Activated naive CD8-positive, alpha-beta T cell (primary cell): ENCODE data around the gene LDAH.
A peak's percentile ranks its signal among the peaks of the same experiment; 100 is the strongest.

Experiments
- H3K27ac Mint-ChIP-seq: one replicate; pipeline ENCODE4 v1.8.0; 2021; ENCODE audit warnings: mixed read lengths
- H3K27me3 Mint-ChIP-seq: one replicate; pipeline ENCODE4 v1.8.0; 2021; ENCODE audit warnings: mixed read lengths
- H3K36me3 Mint-ChIP-seq: one replicate; pipeline ENCODE4 v1.8.0; 2021; ENCODE audit warnings: mixed read lengths
- H3K4me1 Mint-ChIP-seq: one replicate; pipeline ENCODE4 v1.8.0; 2021; ENCODE audit warnings: low read depth, mixed read lengths
- H3K4me3 Mint-ChIP-seq: one replicate; pipeline ENCODE4 v1.8.0; 2021; ENCODE audit warnings: mild to moderate bottlenecking, mixed read lengths
- H3K9me3 Mint-ChIP-seq: one replicate; pipeline ENCODE4 v1.8.0; 2021; ENCODE audit warnings: low read depth, mixed read lengths

The LDAH gene

DNA sequence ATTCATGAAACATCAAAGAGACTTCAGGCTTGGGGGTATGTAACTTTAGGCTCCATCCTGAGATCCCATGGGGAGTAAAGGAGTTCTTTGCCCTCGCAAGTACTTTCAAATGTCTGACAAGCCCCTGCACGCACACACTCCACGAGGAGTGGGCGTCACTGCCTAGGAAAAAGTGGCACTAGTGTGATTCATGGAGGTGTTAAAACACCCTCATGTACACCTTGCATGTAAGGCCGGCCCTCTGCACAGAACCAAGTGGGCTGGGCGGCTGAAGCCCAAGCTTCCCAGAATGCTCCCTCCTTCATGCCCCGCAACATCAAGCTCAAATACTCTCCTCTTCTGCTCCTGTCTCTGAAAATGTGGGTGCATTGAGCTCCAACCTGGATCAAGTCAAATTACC is 179.8 kb downstream of the LDAH start:
- H3K4me1 Mint-ChIP-seq, result peaks cover 2% of the 10 kb centered on the region
- no peaks in the 10 kb centered on the region for H3K27me3 Mint-ChIP-seq
- no peak overlapping the region for H3K27ac Mint-ChIP-seq
- no peak overlapping the region for H3K4me3 Mint-ChIP-seq
- no peaks in the 10 kb centered on the region for H3K36me3 Mint-ChIP-seq
- no peaks in the 10 kb centered on the region for H3K9me3 Mint-ChIP-seq

DNA sequence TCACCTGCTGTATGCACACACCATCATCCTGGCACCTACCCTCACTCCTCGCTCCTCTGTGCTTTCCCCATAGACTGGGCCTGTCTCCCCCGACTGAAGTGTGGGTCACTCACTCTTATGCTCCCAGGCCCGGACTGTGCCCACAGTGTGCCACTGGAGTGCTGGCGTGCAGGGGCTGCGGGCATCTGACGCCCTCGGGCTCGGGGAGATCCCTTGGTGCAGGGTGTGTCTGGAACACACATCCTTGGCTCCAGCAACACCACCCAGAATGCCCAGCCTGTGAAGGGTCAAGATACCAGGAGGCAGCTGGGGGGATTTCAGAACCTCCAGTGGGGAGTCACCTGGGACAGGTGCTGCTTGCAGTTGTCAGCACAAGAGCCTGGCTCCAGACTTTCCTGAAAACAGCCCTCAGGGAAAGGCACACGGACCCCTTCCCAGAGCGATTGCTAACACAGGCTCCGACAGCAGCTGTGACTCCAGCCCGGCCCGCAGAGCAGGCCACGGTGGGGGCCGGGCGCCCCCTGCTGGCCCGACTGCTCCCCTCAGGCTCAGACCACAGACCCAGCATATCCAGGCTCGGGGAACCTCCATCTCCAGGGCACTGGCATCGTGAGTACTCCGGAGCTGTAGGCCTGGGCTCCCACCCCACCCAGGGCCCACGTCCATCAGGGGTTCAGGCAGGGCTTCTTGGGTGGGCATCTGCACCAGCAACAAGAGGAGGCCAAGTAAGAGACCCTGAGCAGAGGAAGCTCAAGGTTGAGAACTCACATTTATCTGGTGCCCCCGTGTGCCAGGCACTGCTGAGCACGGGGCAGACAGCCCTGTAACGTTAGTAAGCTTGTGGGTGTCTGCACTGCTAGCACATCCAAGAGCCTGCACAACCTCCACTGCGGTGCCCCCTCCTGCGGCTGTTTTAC is 180.6 kb downstream of the LDAH start:
- no peak overlapping the region for H3K4me3 Mint-ChIP-seq
- H3K36me3 Mint-ChIP-seq, result no peaks in the 10 kb centered on the region
- H3K4me1 Mint-ChIP-seq, result no peaks in the 10 kb centered on the region
- H3K27me3 Mint-ChIP-seq, result no peaks in the 10 kb centered on the region
- H3K27ac Mint-ChIP-seq, result no peak overlapping the region
- no peaks in the 10 kb centered on the region for H3K9me3 Mint-ChIP-seq

DNA sequence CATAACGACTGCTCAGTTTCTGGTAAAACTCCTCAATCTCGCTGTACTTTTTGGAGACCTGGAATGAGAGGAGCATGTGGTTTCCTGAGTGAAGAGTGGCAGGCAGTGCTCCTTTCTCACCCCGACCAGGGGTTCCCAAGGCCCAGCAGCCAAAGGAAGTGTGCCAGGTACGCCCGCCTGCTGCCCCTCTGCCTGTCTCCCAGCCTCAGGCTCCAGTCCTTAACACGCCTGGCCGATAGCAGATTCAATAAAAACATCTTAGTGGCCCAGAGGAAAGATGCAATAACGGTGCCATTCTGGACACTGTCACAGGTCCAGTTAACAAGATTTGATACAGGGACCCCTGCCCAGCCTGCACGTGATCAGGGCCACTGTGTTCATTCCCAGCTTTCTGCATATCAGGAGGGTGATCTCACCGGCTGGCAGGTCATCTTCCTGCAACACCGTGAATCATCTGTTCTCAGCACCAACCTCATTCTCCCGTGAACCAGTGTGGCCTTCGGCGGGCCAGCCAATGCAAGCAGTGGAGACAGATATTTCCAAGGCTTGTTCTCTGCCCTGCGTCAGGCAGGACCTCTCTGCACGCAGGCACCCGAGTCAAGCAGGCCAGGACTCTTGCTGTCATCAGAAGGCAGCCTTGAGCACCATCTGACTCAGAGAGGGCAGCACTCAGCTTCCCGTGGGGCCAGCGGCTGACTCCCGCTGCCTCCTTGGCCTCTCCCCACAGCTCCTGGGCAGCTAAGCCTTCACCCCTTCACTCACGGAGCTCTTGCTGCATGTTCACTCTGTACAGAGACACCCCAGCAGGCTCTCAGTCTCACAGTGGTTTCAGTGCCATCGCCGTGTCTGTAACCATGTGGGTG is 181.5 kb downstream of the LDAH start:
- Mint-ChIP-seq H3K27ac (no peak overlapping the region), H3K4me3 (no peak overlapping the region), H3K9me3 (no peaks in the 10 kb centered on the region), H3K36me3 (no peaks in the 10 kb centered on the region), H3K27me3 (no peaks in the 10 kb centered on the region), H3K4me1 (no peaks in the 10 kb centered on the region)

DNA sequence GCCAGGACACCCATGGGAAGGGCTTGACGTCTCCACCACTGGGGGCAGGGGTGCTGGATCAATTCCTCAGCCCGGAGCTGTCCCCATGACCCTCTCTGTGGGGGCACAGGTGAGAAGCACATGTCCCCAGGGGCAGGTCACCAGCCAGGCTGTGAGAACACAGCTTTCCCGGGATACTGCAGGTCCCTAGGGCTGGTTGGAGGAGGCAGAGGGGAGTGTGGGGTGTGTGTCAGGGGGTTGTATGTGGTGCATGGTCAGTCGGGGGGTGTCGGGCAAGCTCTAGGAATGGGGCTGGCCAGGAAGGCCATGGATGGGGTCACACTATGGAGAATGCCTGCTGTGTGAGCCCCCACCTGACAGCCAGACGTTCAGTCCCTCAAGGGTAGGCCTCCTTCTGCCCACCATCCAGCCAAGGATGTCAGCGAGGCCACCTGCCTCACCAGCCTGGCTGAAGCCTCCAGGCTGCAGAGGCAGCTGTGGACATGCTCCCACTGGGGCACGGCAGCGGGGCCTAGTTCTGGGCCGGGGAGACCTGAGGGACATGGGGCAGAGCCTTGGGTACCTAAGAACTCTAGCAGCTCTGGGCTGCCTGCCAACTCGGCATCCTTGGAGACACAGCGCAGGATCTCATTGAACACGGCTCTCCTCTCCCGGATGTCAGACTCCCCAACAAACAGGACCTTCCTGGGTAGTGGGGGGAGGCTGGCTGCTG is 182.3 kb downstream of the LDAH start:
- Mint-ChIP-seq H3K27ac (no peak overlapping the region), H3K27me3 (no peaks in the 10 kb centered on the region), H3K4me3 (no peak overlapping the region), H3K4me1 (no peaks in the 10 kb centered on the region), H3K36me3 (no peaks in the 10 kb centered on the region), H3K9me3 (no peaks in the 10 kb centered on the region)

DNA sequence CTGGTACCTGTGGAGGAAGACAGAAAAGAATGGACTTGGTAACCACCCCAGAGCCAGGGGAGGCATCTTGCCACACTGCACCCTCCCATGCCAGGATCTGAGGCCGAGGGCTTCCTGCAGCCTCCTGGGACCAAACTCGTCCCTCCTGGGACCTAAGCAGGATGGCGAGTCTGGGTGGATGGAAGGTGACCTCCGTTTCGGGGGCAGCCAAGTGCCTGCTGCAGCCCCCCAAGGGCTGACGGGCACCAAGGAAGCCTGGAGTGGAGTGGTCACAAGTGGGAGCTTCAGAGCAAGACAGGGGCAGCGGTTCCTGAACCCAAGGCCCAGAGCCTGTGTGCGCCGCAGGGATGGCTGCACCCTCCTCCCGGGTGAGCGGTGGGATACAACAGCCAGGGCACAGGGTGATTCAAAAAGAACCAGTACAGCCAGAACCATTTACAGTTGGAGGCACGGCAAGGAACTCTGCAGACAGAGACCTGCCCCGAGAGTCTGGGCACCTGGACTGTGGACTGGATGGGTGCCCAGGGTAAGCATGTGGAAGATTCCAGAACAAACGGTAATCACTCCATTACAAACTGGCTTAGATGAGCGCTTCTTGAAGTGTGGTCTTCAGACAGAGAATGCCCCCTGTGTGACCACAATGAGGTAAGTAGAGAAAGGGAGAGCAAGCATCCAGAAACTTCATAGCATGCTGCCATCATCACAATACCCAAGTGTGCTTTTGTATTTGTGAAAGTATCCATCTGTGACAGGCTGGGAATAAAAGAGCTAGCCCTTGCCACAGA is 184.1 kb downstream of the LDAH start:
- Mint-ChIP-seq H3K27ac (no peak overlapping the region), H3K36me3 (no peaks in the 10 kb centered on the region), H3K27me3 (no peaks in the 10 kb centered on the region), H3K9me3 (no peaks in the 10 kb centered on the region), H3K4me3 (no peak overlapping the region), H3K4me1 (no peaks in the 10 kb centered on the region)

DNA sequence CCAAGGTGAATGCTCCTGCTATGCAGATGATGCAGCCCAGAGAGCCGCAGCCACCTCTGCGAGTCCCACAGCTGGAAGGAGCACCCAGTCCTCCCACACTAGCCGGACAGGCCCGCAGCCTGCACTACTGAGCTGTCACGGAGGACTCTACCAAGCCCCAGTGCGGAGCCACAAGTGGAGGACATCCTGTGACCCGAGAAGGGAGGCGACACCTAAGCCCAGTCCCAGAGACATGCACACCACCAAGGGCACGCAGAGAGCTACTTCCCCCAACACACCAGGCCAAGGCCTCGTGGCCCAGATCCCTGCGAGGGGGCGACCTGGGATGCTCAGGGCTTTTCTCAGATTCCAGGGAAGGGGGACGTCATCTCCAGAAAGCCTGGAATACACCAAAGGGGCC is 184.9 kb downstream of the LDAH start:
- Mint-ChIP-seq H3K27me3 (no peaks in the 10 kb centered on the region), H3K36me3 (no peaks in the 10 kb centered on the region), H3K4me3 (no peak overlapping the region), H3K4me1 (no peaks in the 10 kb centered on the region), H3K27ac (no peak overlapping the region), H3K9me3 (no peaks in the 10 kb centered on the region)

DNA sequence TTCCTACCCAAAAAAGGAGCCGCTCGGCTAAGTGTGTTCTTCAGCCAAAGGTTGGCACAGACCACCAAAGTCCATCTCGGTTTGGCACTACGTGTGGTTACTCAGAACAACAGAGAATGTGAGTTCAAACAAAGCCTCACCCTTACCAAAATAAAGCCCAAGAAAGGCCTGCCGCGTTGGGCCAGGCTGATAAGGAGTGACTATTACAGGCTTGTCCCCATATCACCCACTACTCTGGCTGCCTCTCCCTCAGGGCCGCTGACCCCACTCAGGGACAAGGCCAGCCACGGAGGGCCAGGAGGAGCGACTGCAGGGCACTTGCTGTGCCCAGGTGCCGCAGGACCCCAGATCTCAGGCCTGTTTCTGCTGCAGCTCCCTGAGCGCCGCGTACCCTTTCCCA is 185.8 kb downstream of the LDAH start:
- Mint-ChIP-seq H3K36me3 (no peaks in the 10 kb centered on the region), H3K4me1 (no peaks in the 10 kb centered on the region), H3K27me3 (no peaks in the 10 kb centered on the region), H3K9me3 (no peaks in the 10 kb centered on the region), H3K4me3 (no peak overlapping the region), H3K27ac (no peak overlapping the region)

DNA sequence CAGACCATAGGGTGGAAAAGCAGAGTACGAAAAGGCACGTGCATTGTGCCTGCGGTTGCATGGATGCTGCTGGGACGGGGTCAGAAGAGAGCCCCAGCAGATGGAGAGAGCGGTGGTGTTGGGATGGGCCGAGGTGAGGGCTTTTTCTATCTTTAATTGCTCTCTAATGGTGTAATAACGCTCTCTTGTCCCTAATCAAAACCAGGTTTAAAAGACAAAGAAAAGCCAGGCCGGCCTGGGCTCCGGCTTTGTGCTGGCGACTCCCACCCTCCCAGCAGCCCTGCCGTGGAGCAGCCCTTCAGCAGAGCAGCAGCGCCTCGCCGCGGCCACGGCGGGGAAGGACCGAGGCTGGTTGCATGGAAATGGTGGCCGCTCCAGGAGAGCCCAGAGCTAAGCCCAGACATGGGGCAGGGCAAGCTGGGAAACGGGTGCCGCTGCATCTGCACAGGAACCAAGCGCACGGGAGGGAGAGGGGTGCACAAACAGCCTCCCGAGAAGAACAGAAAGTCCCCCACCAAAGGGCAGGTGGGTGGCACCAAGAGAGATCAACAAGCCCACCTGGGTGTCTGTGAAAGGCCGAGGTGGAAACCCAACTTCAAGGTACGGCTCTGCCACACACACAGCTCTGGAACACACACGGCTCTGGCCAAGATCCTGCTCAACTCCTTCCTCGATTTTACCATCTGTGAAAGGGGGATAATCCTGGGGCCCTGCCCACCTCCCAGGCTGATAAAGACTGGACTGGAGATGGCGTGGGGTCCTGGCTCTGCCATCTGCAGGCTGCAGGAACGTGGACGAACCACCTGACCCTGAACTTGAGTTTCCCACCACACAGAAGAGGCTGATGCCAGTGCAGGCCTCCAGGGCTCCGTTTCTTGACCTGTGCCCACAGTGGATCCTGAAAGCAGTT is 187.0 kb downstream of the LDAH start:
- Mint-ChIP-seq H3K9me3 (no peaks in the 10 kb centered on the region), H3K36me3 (no peaks in the 10 kb centered on the region), H3K27ac (no peak overlapping the region), H3K4me1 (no peaks in the 10 kb centered on the region), H3K27me3 (no peaks in the 10 kb centered on the region), H3K4me3 (no peak overlapping the region)

DNA sequence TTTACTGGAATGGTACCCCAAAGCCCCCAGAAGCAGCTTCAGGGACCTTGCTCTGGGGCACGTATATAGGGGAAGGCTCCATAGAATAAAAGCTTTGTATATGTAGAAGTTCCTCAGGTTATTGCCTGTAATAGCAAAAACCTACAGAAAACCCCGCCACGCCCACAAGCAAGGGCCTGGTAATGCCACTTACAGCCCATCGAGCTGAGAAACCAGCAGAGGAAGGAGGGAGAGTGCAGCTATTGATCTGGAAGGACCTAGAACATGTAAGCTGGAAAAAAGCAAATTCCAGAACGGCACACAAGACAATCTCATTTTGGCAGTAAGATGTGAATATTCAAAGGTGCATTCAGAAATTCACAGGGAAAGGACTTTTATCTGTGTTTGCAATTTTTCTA is 187.8 kb downstream of the LDAH start:
- Mint-ChIP-seq H3K27ac (peak overlapping the region; percentile 2), H3K4me1 (no peaks in the 10 kb centered on the region), H3K36me3 (no peaks in the 10 kb centered on the region), H3K4me3 (no peak overlapping the region), H3K9me3 (no peaks in the 10 kb centered on the region), H3K27me3 (no peaks in the 10 kb centered on the region)

DNA sequence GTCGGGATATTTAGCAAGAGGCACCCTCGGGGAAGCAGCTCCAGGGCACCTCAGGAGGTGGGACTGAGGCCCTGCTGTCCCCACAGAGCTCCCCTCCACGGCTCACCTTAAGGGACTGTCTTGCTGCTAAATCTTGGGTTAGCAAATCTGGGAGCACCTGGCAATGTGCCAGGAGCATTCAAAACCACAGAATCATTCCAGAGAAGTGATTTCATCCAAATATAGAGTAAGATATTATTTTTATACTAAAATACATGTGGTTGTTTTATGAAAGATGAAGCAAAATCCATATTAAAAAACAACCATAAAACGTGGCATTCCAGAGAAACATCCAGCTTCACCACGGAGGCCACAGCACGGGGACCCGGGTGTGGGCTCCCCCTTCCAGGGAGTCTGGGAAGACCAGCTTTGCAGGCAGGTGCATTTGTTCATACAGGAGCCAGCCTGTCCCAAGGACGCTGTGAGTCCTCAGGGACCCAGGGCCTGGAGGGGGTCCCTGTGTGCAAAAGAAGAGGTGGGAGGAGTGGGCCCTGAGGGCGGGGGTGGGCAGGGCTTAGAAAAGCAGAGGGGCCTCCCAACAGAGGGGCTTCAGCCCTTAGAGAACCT is 188.3 kb downstream of the LDAH start:
- H3K36me3 Mint-ChIP-seq, result no peaks in the 10 kb centered on the region
- H3K4me1 Mint-ChIP-seq, result no peaks in the 10 kb centered on the region
- H3K27me3 Mint-ChIP-seq, result no peaks in the 10 kb centered on the region
- H3K9me3 Mint-ChIP-seq, result no peaks in the 10 kb centered on the region
- H3K27ac Mint-ChIP-seq, result no peak overlapping the region
- H3K4me3 Mint-ChIP-seq, result no peak overlapping the region
